Loucy (cell line): Measurements from ENCODE around the gene DOCK9.

ENCODE experiments used
- H2AFZ ChIP-seq: fragments of 200-600 bp; sonication (generic); 2 replicates; pipeline ENCODE4 v1.6.0; 2016; ENCODE audit warnings: antibody characterized with exemption, mild to moderate bottlenecking, low read length, moderate library complexity
- H3F3A ChIP-seq: fragments of 200-600 bp; 2 replicates; pipeline ENCODE4 v1.6.0; 2016; ENCODE audit warnings: antibody characterized with exemption, low read depth, mild to moderate bottlenecking
- H3K27me3 ChIP-seq: fragments of 200-600 bp; sonication (generic); 2 replicates; pipeline ENCODE4 v1.6.1; 2014; ENCODE audit warnings: low read length, mild to moderate bottlenecking; ENCODE audit not compliant: insufficient read depth, poor library complexity, severe bottlenecking
- H3K36me3 ChIP-seq: fragments of 200-600 bp; sonication (generic); 2 replicates; pipeline ENCODE4 v1.6.1; 2016; ENCODE audit warnings: low read length; ENCODE audit not compliant: insufficient read depth
- H3K4me1 ChIP-seq: fragments of 200-600 bp; sonication (generic); 2 replicates; pipeline ENCODE4 v1.5.1; 2014; ENCODE audit warnings: low read length, mild to moderate bottlenecking; ENCODE audit not compliant: insufficient read depth, poor library complexity, severe bottlenecking
- H3K4me2 ChIP-seq: fragments of 200-600 bp; sonication (generic); 2 replicates; pipeline ENCODE4 v1.6.0; 2014; ENCODE audit warnings: antibody characterized with exemption, low read length, low read depth, mild to moderate bottlenecking; ENCODE audit not compliant: poor library complexity, severe bottlenecking
- H3K4me3 ChIP-seq: fragments of 200-600 bp; sonication (generic); 2 replicates; pipeline ENCODE4 v1.5.1; 2014; ENCODE audit warnings: low read length, mild to moderate bottlenecking, mixed read lengths; ENCODE audit not compliant: poor library complexity, severe bottlenecking
- H3K79me2 ChIP-seq: fragments of 200-600 bp; sonication (generic); 2 replicates; pipeline ENCODE4 v1.6.1; 2014; ENCODE audit warnings: low read length; ENCODE audit not compliant: insufficient read depth
- H3K9ac ChIP-seq: fragments of 200-600 bp; sonication (generic); 2 replicates; pipeline ENCODE4 v1.6.0; 2014; ENCODE audit warnings: mild to moderate bottlenecking, low read depth, low read length, moderate library complexity; ENCODE audit not compliant: poor library complexity, severe bottlenecking
- H3K9me2 ChIP-seq: fragments of 200-600 bp; sonication (generic); replicated peaks from 2 replicates; pipeline ENCODE4 v1.6.1; 2016; ENCODE audit warnings: low read depth, low read length, mixed read lengths
- H3K9me3 ChIP-seq: fragments of 200-600 bp; sonication (generic); 2 replicates; pipeline ENCODE4 v1.6.1; 2014; ENCODE audit warnings: mild to moderate bottlenecking, antibody characterized with exemption, low read length, low read depth; ENCODE audit not compliant: insufficient read depth
- H4K20me1 ChIP-seq: fragments of 200-600 bp; sonication (generic); 2 replicates; pipeline ENCODE4 v1.6.0; 2014; ENCODE audit warnings: antibody characterized with exemption, low read length, mild to moderate bottlenecking; ENCODE audit not compliant: insufficient read depth, poor library complexity, severe bottlenecking
- EZH2phosphoT487 ChIP-seq: fragments of 200-600 bp; IDR thresholded peaks from 2 replicates; pipeline ENCODE4 v1.6.1; 2018; ENCODE audit warnings: antibody characterized with exemption, mild to moderate bottlenecking, moderate library complexity, borderline replicate concordance
- TF ChIP-seq, protein P1 (sequence below): fragments of 200-600 bp; sonication (generic); conservative IDR thresholded peaks from 2 replicates; pipeline ENCODE4 v1.5.1; 2014; ENCODE audit warnings: mild to moderate bottlenecking, antibody characterized with exemption, low read length

The DOCK9 gene

GRCh38 chr13:98803921-98804320, 173.9 kb downstream of the DOCK9 start:
- no peaks in the 10 kb centered on the region for H3K36me3 ChIP-seq
- H3K79me2 ChIP-seq = no peaks in the 10 kb centered on the region
- H3F3A ChIP-seq = no peaks in the 10 kb centered on the region
- H3K4me3 ChIP-seq = no peak overlapping the region
- TF ChIP-seq, protein P1, sequence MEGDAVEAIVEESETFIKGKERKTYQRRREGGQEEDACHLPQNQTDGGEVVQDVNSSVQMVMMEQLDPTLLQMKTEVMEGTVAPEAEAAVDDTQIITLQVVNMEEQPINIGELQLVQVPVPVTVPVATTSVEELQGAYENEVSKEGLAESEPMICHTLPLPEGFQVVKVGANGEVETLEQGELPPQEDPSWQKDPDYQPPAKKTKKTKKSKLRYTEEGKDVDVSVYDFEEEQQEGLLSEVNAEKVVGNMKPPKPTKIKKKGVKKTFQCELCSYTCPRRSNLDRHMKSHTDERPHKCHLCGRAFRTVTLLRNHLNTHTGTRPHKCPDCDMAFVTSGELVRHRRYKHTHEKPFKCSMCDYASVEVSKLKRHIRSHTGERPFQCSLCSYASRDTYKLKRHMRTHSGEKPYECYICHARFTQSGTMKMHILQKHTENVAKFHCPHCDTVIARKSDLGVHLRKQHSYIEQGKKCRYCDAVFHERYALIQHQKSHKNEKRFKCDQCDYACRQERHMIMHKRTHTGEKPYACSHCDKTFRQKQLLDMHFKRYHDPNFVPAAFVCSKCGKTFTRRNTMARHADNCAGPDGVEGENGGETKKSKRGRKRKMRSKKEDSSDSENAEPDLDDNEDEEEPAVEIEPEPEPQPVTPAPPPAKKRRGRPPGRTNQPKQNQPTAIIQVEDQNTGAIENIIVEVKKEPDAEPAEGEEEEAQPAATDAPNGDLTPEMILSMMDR = no peak
- TF ChIP-seq EZH2phosphoT487 = no peak
- no peak overlapping the region for H3K9ac ChIP-seq
- H3K4me2 ChIP-seq = no peak overlapping the region
- no peaks in the 10 kb centered on the region for H3K4me1 ChIP-seq
- no peaks in the 10 kb centered on the region for H4K20me1 ChIP-seq
- H3K9me2 ChIP-seq = no peaks in the 10 kb centered on the region
- H3K9me3 ChIP-seq = no peaks in the 10 kb centered on the region
- no peaks in the 10 kb centered on the region for H3K27me3 ChIP-seq
- H2AFZ ChIP-seq = no peak overlapping the region

- Histone ChIP-seq H3K9me2 (no peaks in the 10 kb centered on the region), H3F3A (no peaks in the 10 kb centered on the region), H3K9me3 (no peaks in the 10 kb centered on the region), H4K20me1 (no peaks in the 10 kb centered on the region), H3K36me3 (no peaks in the 10 kb centered on the region), H3K4me3 (no peak overlapping the region), H3K9ac (no peak overlapping the region), H3K4me2 (no peak overlapping the region), H2AFZ (no peak overlapping the region), H3K4me1 (no peaks in the 10 kb centered on the region), H3K27me3 (no peaks in the 10 kb centered on the region), H3K79me2 (no peaks in the 10 kb centered on the region)
- TF ChIP-seq, protein P1 = no peak
- TF ChIP-seq EZH2phosphoT487 = no peak
Measured at GRCh38 chr13:98803111-98803561, 174.7 kb downstream of the DOCK9 start.

DNA sequence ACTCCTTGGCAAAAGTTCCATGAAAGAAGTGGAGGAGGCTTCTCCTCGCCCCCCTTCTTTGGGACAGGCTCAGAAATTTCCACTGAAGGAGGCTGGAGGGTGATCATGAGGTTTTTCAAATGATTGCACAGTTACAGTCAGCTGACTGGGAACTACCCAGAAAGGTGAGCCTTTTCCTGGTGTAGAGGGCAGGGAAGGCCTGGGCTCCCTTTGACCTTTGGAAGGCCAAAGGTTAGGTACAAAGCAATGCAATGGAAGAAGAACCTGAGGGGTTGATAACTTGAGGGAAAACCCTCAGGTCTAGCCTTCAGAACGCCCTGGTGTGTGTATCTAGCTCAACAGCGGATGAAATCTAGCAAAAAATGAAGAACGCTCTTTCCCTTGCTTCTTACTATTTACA, 175.3 kb downstream of the DOCK9 start:
- no peak overlapping the region for H3K4me2 ChIP-seq
- H3F3A ChIP-seq = no peaks in the 10 kb centered on the region
- H3K27me3 ChIP-seq = no peaks in the 10 kb centered on the region
- no peaks in the 10 kb centered on the region for H3K36me3 ChIP-seq
- no peaks in the 10 kb centered on the region for H3K79me2 ChIP-seq
- H4K20me1 ChIP-seq = no peaks in the 10 kb centered on the region
- no peak overlapping the region for H3K4me3 ChIP-seq
- no peaks in the 10 kb centered on the region for H3K9me2 ChIP-seq
- TF ChIP-seq, protein P1 = no peak
- TF ChIP-seq EZH2phosphoT487 = no peak
- no peak overlapping the region for H2AFZ ChIP-seq
- no peaks in the 10 kb centered on the region for H3K4me1 ChIP-seq
- no peaks in the 10 kb centered on the region for H3K9me3 ChIP-seq
- no peak overlapping the region for H3K9ac ChIP-seq
